Right ventricle myocardium inferior (tissue), 1 donor: ENCODE measurements around the gene ADAM12. TPM values are rescaled to one million over a fixed set of nuclear protein-coding genes. Genes with fewer than 3 reads are reported as not detected.

Experiments used
- ATAC-seq: fragments of 200-7000 bp; cut with Tn5 transposase; one replicate; pipeline ENCODE4 v1.9.1; 2020; ENCODE audit warnings: mild to moderate bottlenecking, moderate library complexity
- DNase-seq: peaks from one replicate; pipeline ENCODE4 v3.0.0; 2021; ENCODE audit errors: missing footprints
- intact Hi-C: fragments of 100-400 bp; cut with DNase I; formaldehyde crosslinking; loops from one replicate; pipeline ENCODE4 v1.11.0; 2022
- total RNA-seq: library from RNA; stranded (reverse); fragmentation: NEBNext Ultra II Directional; extraction: Animal tissue kit (Norgen Biotek cat#: 25700); gene quantifications from one replicate; pipeline ENCODE4 v1.2.1, GENCODE V29; 2021
- donor health status: DM: no; HTN: yes; CAD: no; lungs with severe emphysema.

ADAM12 gene
- total RNA-seq, 1 donor from 2014 or later, result 0.35 TPM

GRCh38 chr10:126042354-126042753, 345.9 kb downstream of the ADAM12 start:
- ATAC-seq (no peak), DNase-seq (no peak)
- intact Hi-C loops, result no loop called here

GRCh38 chr10:126041804-126042231, 346.5 kb downstream of the ADAM12 start:
- ATAC-seq (peak; percentile 97), DNase-seq (peak; percentile 91)
- intact Hi-C loops, result no loop called here

GRCh38 chr10:126041117-126041516, 347.2 kb downstream of the ADAM12 start:
- DNase-seq (no peak), ATAC-seq (no peak)
- intact Hi-C loops, result no loop called here

- ATAC-seq (no peak), DNase-seq (no peak)
- intact Hi-C loops, result no loop called here
Measured at GRCh38 chr10:126037946-126038345, 350.3 kb downstream of the ADAM12 start.

- intact Hi-C loops, result no loop called here
- DNase-seq, result no peak
- ATAC-seq, result no peak
Measured at GRCh38 chr10:126036515-126036914, 351.8 kb downstream of the ADAM12 start.

GRCh38 chr10:126034586-126034985, 353.7 kb downstream of the ADAM12 start:
- intact Hi-C loops, result no loop called here
- ATAC-seq (no peak), DNase-seq (no peak)

GRCh38 chr10:126029999-126030398, 358.3 kb downstream of the ADAM12 start:
- ATAC-seq, result no peak

GRCh38 chr10:126027692-126028091, 360.6 kb downstream of the ADAM12 start:
- intact Hi-C loops, result no loop called here
- no peak for ATAC-seq
- DNase-seq, result no peak

More at GRCh38 chr10:126029999-126030398, 358.3 kb downstream of the ADAM12 start:
- intact Hi-C loops, result no loop called here
- DNase-seq, result no peak

- ATAC-seq (no peak), DNase-seq (no peak)
- intact Hi-C loops, result no loop called here
Measured at GRCh38 chr10:126022841-126023240, 365.4 kb downstream of the ADAM12 start.

- DNase-seq, result no peak
- ATAC-seq, result no peak
- intact Hi-C loops, result no loop called here
Measured at GRCh38 chr10:126021833-126022500, 366.3 kb downstream of the ADAM12 start.

GRCh38 chr10:126017961-126018560, 370.2 kb downstream of the ADAM12 start:
- intact Hi-C loops, result no loop called here

GRCh38 chr10:126016882-126017281, 371.4 kb downstream of the ADAM12 start:
- DNase-seq (no peak), ATAC-seq (no peak)
- intact Hi-C loops, result no loop called here

More at GRCh38 chr10:126017961-126018560, 370.2 kb downstream of the ADAM12 start:
- ATAC-seq, result no peak
- DNase-seq, result no peak

GRCh38 chr10:126016156-126016805, 372.0 kb downstream of the ADAM12 start:
- DNase-seq (no peak), ATAC-seq (no peak)
- intact Hi-C loops, result no loop called here

GRCh38 chr10:126015413-126015812, 372.9 kb downstream of the ADAM12 start:
- DNase-seq (no peak), ATAC-seq (no peak)
- intact Hi-C loops, result no loop called here

- DNase-seq, result no peak
- intact Hi-C loops, result no loop called here
- no peak for ATAC-seq
Measured at GRCh38 chr10:126014309-126014708, 374.0 kb downstream of the ADAM12 start.

- ATAC-seq (no peak), DNase-seq (no peak)
- intact Hi-C loops, result no loop called here
Measured at GRCh38 chr10:126013489-126014281, 374.6 kb downstream of the ADAM12 start.

GRCh38 chr10:126012485-126012884, 375.8 kb downstream of the ADAM12 start:
- DNase-seq, result no peak
- no peak for ATAC-seq
- intact Hi-C loops, result no loop called here

- ATAC-seq (no peak), DNase-seq (no peak)
- intact Hi-C loops, result no loop called here
Measured at GRCh38 chr10:126011995-126012394, 376.3 kb downstream of the ADAM12 start.

- DNase-seq (no peak), ATAC-seq (no peak)
- intact Hi-C loops, result no loop called here
Measured at GRCh38 chr10:126009650-126010049, 378.6 kb downstream of the ADAM12 start.
